ENCODE measurements around the gene CLTB.

CLTB gene

GRCh38 chr5:176373100-176373818 lies 43.1 kb downstream of the CLTB start:
- Histone ChIP-seq H3K4me3 (ENCODE audit: low read depth, low read length) (no peak overlapping the region), H3K27me3 (ENCODE audit: control insufficient read depth, insufficient read depth, low read length) (no peaks in the 10 kb centered on the region), H3K9me3 (ENCODE audit: control insufficient read depth, insufficient read depth, low read depth, low read length) (no peaks in the 10 kb centered on the region), H3K27ac (ENCODE audit: low read depth, low read length) (no peak overlapping the region), H3K4me1 (ENCODE audit: control insufficient read depth, insufficient read depth, low read length) (no peaks in the 10 kb centered on the region), H3K36me3 (ENCODE audit: control insufficient read depth, insufficient read depth, low read length) (peaks cover 10% of the 10 kb centered on the region; the same call in 1 of the 2 replicates), H3K9ac (ENCODE audit: low read length) (no peak overlapping the region)

DNA sequence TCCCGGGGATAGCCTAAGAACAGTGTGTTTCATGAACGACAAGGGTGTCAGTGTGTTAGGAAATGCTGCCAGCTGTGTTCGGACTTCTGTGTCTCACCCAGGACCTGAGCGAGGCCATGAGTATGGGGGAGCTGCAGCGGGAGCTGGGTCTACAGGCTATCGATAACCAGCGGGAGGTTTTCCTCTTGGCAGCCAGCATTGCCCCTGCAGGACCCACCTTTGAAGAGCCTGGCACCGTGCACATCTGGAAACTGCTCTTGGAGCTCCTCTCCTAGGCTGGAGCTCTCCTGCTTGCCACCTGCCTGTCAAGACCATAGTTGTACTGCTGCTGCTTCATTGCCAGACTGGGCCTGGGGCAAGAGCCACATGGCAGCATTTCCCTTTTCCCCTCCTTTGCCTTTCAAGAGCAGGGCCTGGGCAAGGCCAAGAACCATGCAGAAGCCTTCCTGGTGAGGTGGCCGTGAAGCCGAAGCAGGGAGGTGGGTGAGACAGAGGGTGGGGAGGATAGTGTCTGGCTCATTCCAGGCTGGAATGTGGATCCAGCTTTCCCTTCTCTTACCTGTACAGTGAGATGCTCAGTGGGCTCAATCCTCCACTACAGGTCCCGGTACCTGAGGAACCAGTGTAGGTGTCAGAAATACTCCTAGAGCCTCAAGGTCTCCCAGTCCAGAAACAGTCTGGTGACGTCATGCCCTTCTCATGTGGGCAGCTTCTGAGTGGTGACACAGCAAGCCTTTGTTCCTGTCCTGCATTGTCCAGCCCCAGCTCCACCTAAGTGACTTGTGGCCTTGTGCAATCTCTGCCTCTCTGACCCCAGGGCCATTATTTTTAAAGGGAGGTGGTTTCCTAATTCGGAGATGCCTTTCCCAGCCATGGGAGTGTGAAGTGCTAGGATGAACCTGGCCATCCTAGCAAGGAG lies 44.5 kb downstream of the CLTB start:
- Histone ChIP-seq H3K9ac (ENCODE audit: low read length) (no peak overlapping the region), H3K9me3 (ENCODE audit: control insufficient read depth, insufficient read depth, low read depth, low read length) (no peaks in the 10 kb centered on the region), H3K4me3 (ENCODE audit: low read depth, low read length) (no peak overlapping the region), H3K27ac (ENCODE audit: low read depth, low read length) (no peak overlapping the region), H3K27me3 (ENCODE audit: control insufficient read depth, insufficient read depth, low read length) (peaks cover 10% of the 10 kb centered on the region), H3K36me3 (ENCODE audit: control insufficient read depth, insufficient read depth, low read length) (peaks cover 13% of the 10 kb centered on the region; the same call in 1 of the 2 replicates), H3K4me1 (ENCODE audit: control insufficient read depth, insufficient read depth, low read length) (no peaks in the 10 kb centered on the region)

DNA sequence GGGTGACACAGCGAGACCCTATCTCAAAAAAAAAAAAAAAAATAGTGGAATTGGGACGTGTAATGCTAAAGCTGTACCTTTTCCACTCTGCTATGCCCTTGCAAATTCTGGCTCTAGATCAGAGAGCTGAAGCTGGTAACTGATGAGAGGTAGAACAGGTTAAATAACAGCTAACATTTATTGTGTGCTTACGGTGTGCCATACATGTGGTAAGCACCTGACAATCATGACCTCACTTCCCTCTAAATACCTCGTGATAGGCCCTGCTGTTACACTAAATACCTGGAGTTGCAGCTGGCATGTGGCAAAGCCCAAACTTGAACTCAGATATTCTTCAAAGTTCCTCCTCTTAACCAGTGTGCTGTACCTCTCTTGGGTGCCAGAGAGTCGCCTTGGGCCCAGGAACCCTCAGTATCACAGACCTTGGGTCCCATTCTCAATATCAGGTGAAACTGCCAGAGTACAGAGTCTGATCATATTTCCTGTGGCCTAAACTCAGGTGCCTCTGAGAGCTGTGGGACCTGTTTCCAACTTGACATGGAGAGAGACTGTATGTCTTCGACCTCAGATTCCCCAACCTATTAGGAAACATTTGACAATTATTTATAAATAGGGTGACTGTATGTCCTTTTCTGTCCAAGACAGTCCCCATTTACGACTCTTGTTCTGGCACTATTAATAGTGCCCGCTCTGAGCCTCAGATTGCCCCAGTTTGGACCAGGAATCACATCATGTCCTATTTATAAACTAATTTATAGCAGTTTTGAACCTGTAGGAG lies 46.2 kb downstream of the CLTB start:
- Histone ChIP-seq H3K36me3 (ENCODE audit: control insufficient read depth, insufficient read depth, low read length) (peaks cover 13% of the 10 kb centered on the region; the same call in 1 of the 2 replicates), H3K27ac (ENCODE audit: low read depth, low read length) (no peak overlapping the region), H3K27me3 (ENCODE audit: control insufficient read depth, insufficient read depth, low read length) (peaks cover 28% of the 10 kb centered on the region), H3K9me3 (ENCODE audit: control insufficient read depth, insufficient read depth, low read depth, low read length) (no peaks in the 10 kb centered on the region), H3K4me3 (ENCODE audit: low read depth, low read length) (no peak overlapping the region), H3K4me1 (ENCODE audit: control insufficient read depth, insufficient read depth, low read length) (peaks cover 5% of the 10 kb centered on the region), H3K9ac (ENCODE audit: low read length) (no peak overlapping the region)

- no peak overlapping the region for H3K27ac ChIP-seq (ENCODE audit: low read depth, low read length)
- H3K27me3 ChIP-seq (ENCODE audit: control insufficient read depth, insufficient read depth, low read length) = peaks cover 42% of the 10 kb centered on the region
- H3K4me1 ChIP-seq (ENCODE audit: control insufficient read depth, insufficient read depth, low read length) = peaks cover 5% of the 10 kb centered on the region
- no peak overlapping the region for H3K9ac ChIP-seq (ENCODE audit: low read length)
- H3K36me3 ChIP-seq (ENCODE audit: control insufficient read depth, insufficient read depth, low read length) = peaks cover 13% of the 10 kb centered on the region; the same call in 1 of the 2 replicates
- H3K4me3 ChIP-seq (ENCODE audit: low read depth, low read length) = no peak overlapping the region
- no peaks in the 10 kb centered on the region for H3K9me3 ChIP-seq (ENCODE audit: control insufficient read depth, insufficient read depth, low read depth, low read length)
Observed at GRCh38 chr5:176368726-176369125, 47.6 kb downstream of the CLTB start.

GRCh38 chr5:176366232-176366894 lies 50.0 kb downstream of the CLTB start:
- Histone ChIP-seq H3K4me3 (ENCODE audit: low read depth, low read length) (peak overlapping the region; percentile 83), H3K9ac (ENCODE audit: low read length) (peak overlapping the region; percentile 71), H3K27me3 (ENCODE audit: control insufficient read depth, insufficient read depth, low read length) (peaks cover 61% of the 10 kb centered on the region), H3K9me3 (ENCODE audit: control insufficient read depth, insufficient read depth, low read depth, low read length) (no peaks in the 10 kb centered on the region), H3K27ac (ENCODE audit: low read depth, low read length) (no peak overlapping the region), H3K4me1 (ENCODE audit: control insufficient read depth, insufficient read depth, low read length) (peaks cover 5% of the 10 kb centered on the region), H3K36me3 (ENCODE audit: control insufficient read depth, insufficient read depth, low read length) (peaks cover 6% of the 10 kb centered on the region; the same call in 1 of the 2 replicates)

DNA sequence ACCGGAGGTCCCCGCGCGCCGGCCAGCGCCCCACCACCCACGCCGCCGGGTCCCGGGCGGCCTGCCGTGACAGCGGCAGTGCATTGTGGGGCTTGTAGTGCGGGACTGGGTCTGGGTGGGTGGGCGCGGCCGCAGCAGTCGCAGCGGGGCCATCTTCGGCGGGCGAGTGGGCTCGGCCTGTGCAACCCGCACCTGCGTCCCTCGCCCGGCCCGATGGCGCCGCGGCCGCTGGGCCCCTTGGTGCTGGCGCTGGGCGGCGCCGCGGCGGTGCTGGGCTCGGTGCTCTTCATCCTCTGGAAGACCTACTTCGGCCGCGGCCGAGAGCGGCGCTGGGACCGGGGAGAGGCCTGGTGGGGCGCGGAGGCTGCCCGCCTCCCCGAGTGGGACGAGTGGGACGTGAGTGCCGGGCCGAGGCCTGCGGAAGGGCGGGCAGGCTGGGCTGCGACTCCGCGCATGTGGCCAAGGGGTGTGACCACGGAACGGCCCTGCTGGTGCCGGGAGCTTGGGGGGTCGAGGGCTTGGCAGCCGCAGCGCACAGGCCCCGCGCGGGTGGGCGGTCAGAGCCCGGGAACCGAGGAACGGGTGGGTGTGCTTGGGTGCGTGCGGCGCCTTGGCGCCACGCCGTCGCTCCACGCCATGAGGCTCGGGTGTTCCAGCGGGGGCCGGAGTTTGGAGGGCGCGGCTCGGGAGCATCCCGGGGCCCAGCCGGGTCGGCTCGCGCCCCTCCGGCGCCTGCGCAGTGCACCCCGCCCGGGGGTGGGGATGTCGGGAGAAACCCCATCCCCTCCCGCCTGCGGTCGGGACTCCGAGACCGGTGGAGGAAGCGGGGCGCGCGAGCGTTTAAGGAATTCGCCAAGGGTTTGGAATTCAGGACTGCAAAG lies 50.7 kb downstream of the CLTB start, which contains the start of gene ARL10:
Gene ARL10 (plus strand): TSS at position 137 of the 881 bp plus-strand sequence. CDS start 77 bp downstream, at position 214.
- peaks cover 61% of the 10 kb centered on the region for H3K27me3 ChIP-seq (ENCODE audit: control insufficient read depth, insufficient read depth, low read length)
- peaks cover 6% of the 10 kb centered on the region; the same call in 1 of the 2 replicates for H3K36me3 ChIP-seq (ENCODE audit: control insufficient read depth, insufficient read depth, low read length)
- H3K27ac ChIP-seq (ENCODE audit: low read depth, low read length) = no peak within 1 kb of the TSS
- H3K4me3 ChIP-seq (ENCODE audit: low read depth, low read length) = peak within 1 kb of the TSS; percentile 83
- peak within 1 kb of the TSS; percentile 71 for H3K9ac ChIP-seq (ENCODE audit: low read length)
- no peaks in the 10 kb centered on the region for H3K9me3 ChIP-seq (ENCODE audit: control insufficient read depth, insufficient read depth, low read depth, low read length)
- peaks cover 5% of the 10 kb centered on the region for H3K4me1 ChIP-seq (ENCODE audit: control insufficient read depth, insufficient read depth, low read length)

DNA sequence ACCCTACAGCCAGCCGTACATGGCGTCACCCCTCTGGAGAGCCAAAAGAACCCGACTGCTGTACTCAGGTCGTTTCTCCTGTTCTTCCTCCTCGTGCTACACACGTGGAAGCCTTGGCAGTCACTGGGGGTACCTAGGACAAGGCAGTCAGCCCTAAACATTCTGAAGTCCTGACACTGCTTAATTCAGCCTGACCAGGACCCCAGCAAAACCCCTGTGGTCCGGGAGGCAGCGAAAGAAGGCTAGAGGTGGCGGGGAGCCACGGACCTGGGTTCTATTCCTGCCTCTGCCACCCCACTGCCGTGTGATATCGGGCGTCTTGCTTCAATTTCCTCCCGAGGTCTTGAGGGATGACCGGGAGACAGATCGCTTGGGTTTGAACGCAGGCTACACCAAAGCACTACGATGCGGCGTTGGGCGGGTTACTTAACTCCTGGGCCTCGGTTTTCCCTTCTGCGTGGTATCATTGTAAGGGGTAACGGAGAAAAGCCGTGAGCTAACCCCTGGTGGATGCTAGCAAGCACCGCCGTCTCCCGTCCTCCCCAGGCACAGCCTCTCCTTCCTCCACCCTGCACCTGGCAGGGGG lies 51.5 kb downstream of the CLTB start:
- Histone ChIP-seq H3K27me3 (ENCODE audit: control insufficient read depth, insufficient read depth, low read length) (peaks cover 61% of the 10 kb centered on the region), H3K4me3 (ENCODE audit: low read depth, low read length) (peak overlapping the region; percentile 83), H3K9ac (ENCODE audit: low read length) (no peak overlapping the region), H3K9me3 (ENCODE audit: control insufficient read depth, insufficient read depth, low read depth, low read length) (no peaks in the 10 kb centered on the region), H3K27ac (ENCODE audit: low read depth, low read length) (no peak overlapping the region), H3K4me1 (ENCODE audit: control insufficient read depth, insufficient read depth, low read length) (peaks cover 5% of the 10 kb centered on the region), H3K36me3 (ENCODE audit: control insufficient read depth, insufficient read depth, low read length) (peaks cover 6% of the 10 kb centered on the region; the same call in 1 of the 2 replicates)

DNA sequence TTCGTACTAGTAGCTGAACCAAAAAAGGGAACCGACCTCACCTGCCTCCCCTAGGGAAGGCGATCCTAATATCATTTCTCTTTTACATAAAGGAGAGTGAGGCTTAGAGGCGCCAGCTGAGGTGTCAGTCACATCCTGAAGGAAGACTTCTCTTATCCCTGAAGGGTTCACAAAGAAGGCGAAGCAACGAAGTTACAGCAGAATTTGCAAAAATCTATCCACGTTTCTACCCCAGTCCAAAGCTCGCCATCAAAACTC lies 54.2 kb downstream of the CLTB start:
- Histone ChIP-seq H3K4me3 (ENCODE audit: low read depth, low read length) (peak overlapping the region; percentile 84), H3K27me3 (ENCODE audit: control insufficient read depth, insufficient read depth, low read length) (peaks cover 54% of the 10 kb centered on the region), H3K9me3 (ENCODE audit: control insufficient read depth, insufficient read depth, low read depth, low read length) (no peaks in the 10 kb centered on the region), H3K27ac (ENCODE audit: low read depth, low read length) (no peak overlapping the region), H3K9ac (ENCODE audit: low read length) (peak overlapping the region; percentile 86), H3K36me3 (ENCODE audit: control insufficient read depth, insufficient read depth, low read length) (peaks cover 17% of the 10 kb centered on the region), H3K4me1 (ENCODE audit: control insufficient read depth, insufficient read depth, low read length) (peaks cover 5% of the 10 kb centered on the region)

GRCh38 chr5:176361437-176362232 lies 54.7 kb downstream of the CLTB start, which contains the start of gene KIAA1191:
Gene KIAA1191 (minus strand): TSS chr5:176361764. CDS start chr5:176359508, 2,256 bp downstream.
- Histone ChIP-seq H3K9me3 (ENCODE audit: control insufficient read depth, insufficient read depth, low read depth, low read length) (no peaks in the 10 kb centered on the region), H3K27me3 (ENCODE audit: control insufficient read depth, insufficient read depth, low read length) (peaks cover 48% of the 10 kb centered on the region), H3K4me1 (ENCODE audit: control insufficient read depth, insufficient read depth, low read length) (peaks cover 5% of the 10 kb centered on the region), H3K9ac (ENCODE audit: low read length) (peak within 1 kb of the TSS; percentile 86), H3K4me3 (ENCODE audit: low read depth, low read length) (peak within 1 kb of the TSS; percentile 84), H3K27ac (ENCODE audit: low read depth, low read length) (peak within 1 kb of the TSS; percentile 60; the same call in 1 of the 2 replicates), H3K36me3 (ENCODE audit: control insufficient read depth, insufficient read depth, low read length) (peaks cover 18% of the 10 kb centered on the region)

Measured in HUES6 (cell line).